Measurements from ENCODE around the gene IKZF2. TPM values are rescaled to one million over a fixed set of nuclear protein-coding genes. Genes with fewer than 3 reads are reported as not detected.

IKZF2 gene
- total and polyA plus RNA-seq, 10 of the 15 experiments (the other 5 are each of a cell fraction or from before 2014, with no cell fraction given) = 15.2 to 266 (median 87.2) TPM

DNA sequence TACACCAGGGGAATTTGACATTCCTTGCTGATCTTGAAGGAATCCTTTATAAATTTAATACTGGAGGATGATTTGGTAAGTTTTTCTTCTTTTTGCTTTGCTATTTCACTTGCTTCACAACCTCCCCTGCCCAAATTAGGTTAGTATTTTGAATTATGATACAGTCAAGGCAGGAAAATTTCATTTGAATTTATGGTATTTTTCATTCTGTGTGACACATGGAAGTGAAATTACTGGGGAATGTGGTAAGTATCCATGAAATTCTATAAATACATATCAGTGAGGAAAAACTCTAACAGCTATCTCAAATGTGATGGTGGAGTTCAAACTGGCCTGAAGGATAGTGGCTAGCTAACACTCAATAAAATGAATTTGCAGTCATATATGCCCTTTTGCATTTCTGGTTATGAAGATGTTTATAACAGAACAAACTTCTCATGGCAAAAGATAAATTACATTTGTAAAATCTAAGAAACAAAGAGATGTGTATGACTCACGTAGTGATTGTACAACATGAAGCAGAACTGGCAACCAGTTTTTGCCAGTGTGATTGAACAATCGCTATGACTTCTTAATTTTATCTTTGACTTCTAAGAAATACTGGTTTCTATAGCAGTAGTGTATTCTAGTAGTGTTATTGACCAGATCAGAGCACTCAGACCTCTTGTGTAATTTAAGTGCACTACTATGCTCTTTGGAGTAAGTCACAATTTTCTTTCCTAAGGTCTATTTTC lies 152.6 kb downstream of the IKZF2 start (continued):
- TF ChIP-seq ZNF217 (IDR thresholded peaks at IDR 0.05) (no peak), ZBED1 (IDR thresholded peaks at IDR 0.05; ENCODE audit: borderline replicate concordance) (peak; percentile 78), PML (IDR thresholded peaks at IDR 0.05; ENCODE audit: low read length) (peak; percentile 73), FOS (IDR thresholded peaks at IDR 0.05; ENCODE audit: borderline replicate concordance, extremely low read depth, insufficient read length) (no peak)

DNA sequence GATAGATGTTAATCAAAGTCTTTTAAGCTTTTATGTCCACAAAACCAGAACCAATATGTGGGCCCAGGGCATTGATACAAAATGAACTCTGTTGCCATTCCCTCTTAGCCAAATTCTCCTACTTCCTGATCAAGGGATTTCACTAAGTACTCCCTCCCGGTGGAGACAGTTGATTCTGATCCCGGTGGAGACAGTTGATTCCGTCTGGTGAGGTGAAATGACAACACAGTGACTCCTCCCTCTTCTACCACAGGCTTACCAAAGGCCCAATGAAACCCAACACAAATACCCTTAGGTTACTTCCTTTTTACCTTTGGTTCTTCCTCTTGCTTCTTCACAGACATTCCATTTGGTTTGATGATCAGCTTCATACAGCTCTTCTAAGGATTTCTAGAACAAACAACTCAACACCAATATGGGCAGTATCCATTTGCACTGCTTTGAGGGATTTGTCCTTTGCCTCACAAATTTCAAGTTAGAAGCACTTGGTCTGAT lies 153.8 kb downstream of the IKZF2 start:
- TF ChIP-seq POLR2AphosphoS2 (IDR thresholded peaks at IDR 0.05; ENCODE audit: low read depth, low read length) (peak; percentile 61; the same call in 1 of the 2 replicates), TARDBP (IDR thresholded peaks at IDR 0.05; ENCODE audit: borderline replicate concordance) (no peak)
- intact Hi-C loops (cut with micrococcal nuclease; ENCODE audit: unreplicated experiment) (no loop called here), in situ Hi-C loops (cut with MboI) (no loop called here)
- H3K36me3 ChIP-seq (ENCODE audit: control insufficient read depth in 2 of 2, insufficient read depth in 2 of 2, low read length in 1 of 2) = peaks cover 0 to 2% of the 10 kb centered on the region in 2 experiments; a peak in 2 of 4 replicates
- H4K20me1 ChIP-seq (ENCODE audit: control insufficient read depth, insufficient read depth) = no peaks in the 10 kb centered on the region
- H3K4me1 ChIP-seq (ENCODE audit: control insufficient read depth, insufficient read depth, low read length) = peaks cover 10% of the 10 kb centered on the region; the same call in 1 of the 2 replicates
- POLR2A ChIA-PET = no interaction called here
- ATAC-seq = no peak; the same call in 2 of the 3 replicates
- FAIRE-seq = no peak
- H3K4me2 ChIP-seq (ENCODE audit: control insufficient read depth, insufficient read depth) = no peak overlapping the region
- H2AFZ ChIP-seq (ENCODE audit: control insufficient read depth, low read depth, low read length) = no peak overlapping the region
- H3K9me3 ChIP-seq (replicated peaks; ENCODE audit: control insufficient read depth, insufficient read depth, low read length) = no peaks in the 10 kb centered on the region
- H3K27ac ChIP-seq (ENCODE audit: control insufficient read depth, insufficient read depth) = no peak overlapping the region
- H3K27me3 ChIP-seq (replicated peaks in 1 of 2; ENCODE audit: control insufficient read depth in 2 of 2, insufficient read depth in 2 of 2, low read length in 1 of 2) = no peaks in the 10 kb centered on the region
- DNase-seq (ENCODE audit: low read depth, low spot score) = no peak
- 64% methylated on average over 3 of the region's 3 CpGs for whole genome bisulfite sequencing (ENCODE audit: insufficient coverage, insufficient replicate concordance, low lambda C conversion rate, missing lambda C conversion rate)
- SMC1A ChIA-PET (ENCODE audit: uncharacterized antibody, unreplicated experiment) = interaction anchor here (1.3 to 1.6 kb wide), 2 partner anchors 12 to 220 kb away, joined by 3 to 4 read pairs; no protein-coding TSS in a partner anchor
- RAD21 ChIA-PET (ENCODE audit: unreplicated experiment) = interaction anchor here (0.9 kb wide), 1 partner anchor 10 kb away, joined by 3 read pairs; no protein-coding TSS in a partner anchor
- H3K9ac ChIP-seq (ENCODE audit: control insufficient read depth, insufficient read depth, low read length) = no peak overlapping the region
- CTCF ChIA-PET = interaction anchor here (1.0 kb wide), 1 partner anchor 133 kb away, joined by 3 read pairs; no protein-coding TSS in a partner anchor
- H3K79me2 ChIP-seq (ENCODE audit: control insufficient read depth, insufficient read depth, low read length) = peaks cover 8% of the 10 kb centered on the region
- H3K4me3 ChIP-seq = no peak overlapping the region
- BruUV-seq (replicated peaks) = no TSS peak

All from GM12878 (cell line).